Daoy (cell line): Measurements from ENCODE around the gene RAB33B. TPM values are rescaled to one million over a fixed set of nuclear protein-coding genes. Genes with fewer than 3 reads are reported as not detected.
"Not testable (repeated sequence)": the region's sequence is repeated elsewhere in the genome, so short reads cannot be mapped to it uniquely, and the experiment has no call there.

Experiments
- DNase-seq: peaks from one replicate; pipeline ENCODE4 v3.0.0-alpha.2; 2015; ENCODE audit warnings: low read depth
- total RNA-seq: library from RNA; depleted of rRNA; stranded (reverse); fragments of >200 nt; shearing (Covaris generic); gene quantifications from 2 replicates; pipeline ENCODE4 v1.2.3, GENCODE V29; 2014; rRNA removed

The RAB33B gene
- total RNA-seq = 3.8 and 5.0 TPM in 2 replicates

- DNase-seq = no peak
Observed at GRCh38 chr4:139454111-139455045, at the start of gene RAB33B. TSS of gene RAB33B (plus strand) at chr4:139454121. CDS start at chr4:139454196, 75 bp downstream.

- DNase-seq = no peak
Observed at GRCh38 chr4:139410312-139410711, 43.6 kb upstream of the RAB33B start.

GRCh38 chr4:139414671-139415210 is 39.2 kb upstream of the RAB33B start:
- DNase-seq = not testable (repeated sequence)

GRCh38 chr4:139416073-139416673 is 37.7 kb upstream of the RAB33B start:
- peak; percentile 11 for DNase-seq

- peak; percentile 5 for DNase-seq
Observed at GRCh38 chr4:139419388-139419914, 34.5 kb upstream of the RAB33B start.

GRCh38 chr4:139420652-139421051 is 33.3 kb upstream of the RAB33B start:
- no peak for DNase-seq

GRCh38 chr4:139436122-139436521 is 17.8 kb upstream of the RAB33B start:
- DNase-seq = no peak

GRCh38 chr4:139438141-139438540 is 15.8 kb upstream of the RAB33B start:
- DNase-seq = no peak

GRCh38 chr4:139441029-139441428 is 12.9 kb upstream of the RAB33B start:
- DNase-seq = no peak

- no peak for DNase-seq
Observed at GRCh38 chr4:139443661-139444060, 10.3 kb upstream of the RAB33B start.

GRCh38 chr4:139444881-139445280 is 9.0 kb upstream of the RAB33B start:
- not testable (repeated sequence) for DNase-seq

GRCh38 chr4:139447078-139447477 is 6.8 kb upstream of the RAB33B start:
- not testable (repeated sequence) for DNase-seq

- no peak for DNase-seq
Observed at GRCh38 chr4:139450586-139450985, 3.3 kb upstream of the RAB33B start.

- no peak for DNase-seq
Observed at GRCh38 chr4:139451997-139452396, 1.9 kb upstream of the RAB33B start.

GRCh38 chr4:139453041-139453370 is 915 bp upstream of the RAB33B start:
- DNase-seq = peak; percentile 58

- DNase-seq = peak; percentile 93
Observed at GRCh38 chr4:139453371-139454110, 380 bp upstream of the RAB33B start.

GRCh38 chr4:139455126-139455538 is 1.2 kb downstream of the RAB33B start:
- no peak for DNase-seq

GRCh38 chr4:139457318-139457717 is 3.4 kb downstream of the RAB33B start:
- DNase-seq = no peak

GRCh38 chr4:139458543-139458942 is 4.6 kb downstream of the RAB33B start:
- no peak for DNase-seq

- DNase-seq = no peak
Observed at GRCh38 chr4:139458999-139459398, 5.1 kb downstream of the RAB33B start.

- DNase-seq = no peak
Observed at GRCh38 chr4:139460565-139460964, 6.6 kb downstream of the RAB33B start.
